NCI-H524 (cell line): ENCODE data around the gene RINL.
"Not testable (repeated sequence)": the region's sequence is repeated elsewhere in the genome, so short reads cannot be mapped to it uniquely, and the experiment has no call there.

ENCODE experiments used
- DNase-seq, 2 experiments: peaks; one replicate each; lab custom pipeline; 2025; lab: John Stamatoyannopoulos, UW

Gene RINL

DNA sequence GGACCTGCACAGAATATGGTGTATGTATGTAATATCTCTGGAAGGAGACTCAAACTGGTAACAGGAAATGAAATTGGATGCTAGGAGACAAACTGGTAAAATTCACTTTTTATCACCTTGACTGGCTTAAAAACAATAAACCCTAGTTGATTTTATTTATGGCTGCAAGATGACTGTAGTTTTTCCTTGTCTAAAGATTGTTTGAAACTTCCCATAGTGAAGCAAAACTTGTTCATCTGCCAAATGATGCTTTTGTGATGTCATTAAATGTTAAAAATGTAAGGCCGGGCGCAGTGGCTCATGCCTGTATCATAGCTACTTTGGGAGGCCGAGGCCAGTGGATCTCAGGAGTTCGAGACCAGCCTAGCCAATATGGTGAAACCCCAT, 44.0 kb downstream of the RINL start:
- no peak for DNase-seq

GRCh38 chr19:38833092-38833425, 45.0 kb downstream of the RINL start:
- DNase-seq: no peak

DNA sequence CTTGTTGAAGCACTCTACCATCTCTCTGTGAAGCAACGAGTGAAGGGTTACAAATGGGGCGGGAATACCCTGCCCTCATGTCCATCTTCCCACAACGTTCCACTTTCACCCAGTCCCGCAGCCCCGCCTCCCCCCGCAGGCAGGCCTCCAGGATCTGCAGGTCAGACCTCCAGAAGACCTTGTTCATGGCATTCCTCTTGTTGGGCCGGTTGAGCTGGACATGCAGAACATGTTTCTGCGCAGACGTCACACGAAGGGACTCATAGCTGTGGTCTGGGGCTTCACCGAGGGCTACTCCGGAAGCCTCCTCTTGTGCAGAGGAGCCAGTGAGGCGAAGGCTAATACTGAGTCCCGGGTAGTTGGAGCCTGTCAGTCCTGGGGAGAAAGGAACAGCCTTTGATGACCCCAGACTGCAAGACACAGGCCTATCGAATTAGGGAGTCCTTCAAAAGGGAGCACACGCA, 46.9 kb downstream of the RINL start:
- peak in 1 of 2 experiments; percentile 41 for DNase-seq

DNA sequence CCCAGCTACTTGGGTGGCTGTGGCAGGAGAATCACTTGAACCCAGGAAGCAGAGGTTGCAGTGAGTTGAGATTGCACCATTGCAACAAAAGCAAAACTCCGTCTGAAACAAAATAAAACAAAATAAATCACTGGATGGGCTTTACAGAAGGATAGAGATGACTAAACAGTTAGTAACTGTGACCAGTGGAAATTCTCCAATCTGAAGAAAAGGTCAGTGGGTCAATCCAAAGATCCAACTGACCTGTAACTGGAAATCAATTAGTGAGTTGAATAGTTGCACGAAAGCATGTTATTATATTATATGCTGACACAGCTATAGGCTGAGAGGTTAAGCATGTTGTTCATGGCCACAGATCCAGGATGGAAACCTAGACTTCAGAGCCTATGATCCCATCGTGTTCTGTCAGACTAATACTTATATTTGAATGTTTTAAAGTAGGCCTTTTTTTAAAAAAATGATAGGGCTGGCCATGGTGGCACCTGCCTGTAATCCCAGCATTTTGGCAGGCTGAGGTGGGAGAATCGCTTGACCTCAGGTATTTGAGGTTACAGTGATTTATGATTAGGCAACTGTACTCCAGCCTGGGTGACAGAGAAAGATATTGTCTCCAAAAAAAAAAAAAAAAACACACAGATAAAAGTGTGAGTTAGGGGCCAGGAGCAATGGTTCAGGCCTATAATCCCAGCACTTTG, 47.9 kb downstream of the RINL start:
- no peak for DNase-seq

DNA sequence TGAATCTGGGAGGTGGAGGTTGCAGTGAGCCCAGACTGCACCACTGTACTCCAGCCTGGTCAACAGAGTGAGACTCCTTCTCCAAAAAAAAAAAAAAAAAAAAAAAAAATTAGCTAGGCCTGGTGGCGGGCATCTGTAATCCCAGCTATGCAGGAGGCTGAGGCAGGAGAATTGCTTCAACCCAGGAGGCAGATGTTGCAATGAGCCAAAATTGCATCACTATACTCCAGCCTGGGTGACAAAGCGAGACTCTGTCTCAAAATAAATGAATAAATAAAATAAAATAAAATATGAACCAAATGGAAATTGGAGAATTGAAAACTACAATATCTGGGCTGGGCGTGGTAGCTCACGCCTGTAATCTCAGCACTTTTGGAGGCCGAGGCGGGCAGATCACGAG, 48.9 kb downstream of the RINL start:
- DNase-seq: not testable (repeated sequence)

DNA sequence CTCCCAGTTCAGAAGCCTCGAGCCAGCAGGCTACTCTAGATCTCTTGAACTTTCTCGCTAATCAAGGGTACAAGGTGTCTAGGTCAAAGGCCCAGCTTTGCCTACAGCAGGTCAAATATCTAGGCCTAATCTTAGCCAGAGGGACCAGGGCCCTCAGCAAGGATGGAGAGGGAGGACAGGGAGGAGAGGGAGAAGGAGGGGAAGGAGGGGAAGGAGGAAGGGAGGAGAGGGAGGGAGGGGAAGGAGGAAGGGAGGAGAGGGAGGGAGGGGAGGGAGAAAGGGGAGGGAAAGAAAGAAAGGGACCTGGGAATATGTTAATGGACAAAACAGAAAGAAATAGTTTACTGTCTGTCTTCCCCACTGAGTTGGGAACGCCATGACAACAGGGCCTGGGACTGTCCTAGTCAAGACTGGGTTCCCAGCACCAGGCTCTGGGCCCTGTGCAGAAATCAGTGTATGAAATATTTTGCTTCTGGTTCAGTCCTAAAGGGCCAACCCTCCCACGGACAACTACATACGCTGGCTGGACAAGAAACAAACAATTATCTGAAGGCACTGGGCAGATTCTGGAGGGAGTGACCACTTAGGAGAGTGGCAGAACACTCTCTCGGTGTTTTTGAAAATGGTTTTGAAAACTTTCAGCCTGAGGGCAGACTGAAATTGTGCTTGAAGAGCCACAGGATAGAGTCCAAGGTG, 51.1 kb downstream of the RINL start:
- DNase-seq: no peak

- DNase-seq: not testable (repeated sequence)
These were observed 52.1 kb downstream of the RINL start for GRCh38 chr19:38825936-38826335.

- not testable (repeated sequence) for DNase-seq
These were observed 56.7 kb downstream of the RINL start for GRCh38 chr19:38821230-38821825.

GRCh38 chr19:38819231-38819920, 58.7 kb downstream of the RINL start:
- peak; percentile 19 to 48 for DNase-seq
